Measurements from ENCODE around the gene LCLAT1.

The LCLAT1 gene

GRCh38 chr2:30677861-30678385 lies 230.9 kb downstream of the LCLAT1 start:
- no peaks in the 10 kb centered on the region for H3K9me3 Mint-ChIP-seq
- ATAC-seq = peak; percentile 14

GRCh38 chr2:30678410-30679137 lies 231.5 kb downstream of the LCLAT1 start:
- Mint-ChIP-seq H3K9me3 (no peaks in the 10 kb centered on the region), H3K4me3 (no peak overlapping the region), H3K4me1 (no peaks in the 10 kb centered on the region), H3K27ac (no peak overlapping the region), H3K36me3 (no peaks in the 10 kb centered on the region)
- ATAC-seq = no peak
- DNase-seq (ENCODE audit: low spot score in 2 of 2) = peak in 1 of 2 donors; percentile 37

More at GRCh38 chr2:30677861-30678385, 230.9 kb downstream of the LCLAT1 start:
- Mint-ChIP-seq H3K4me1 (no peaks in the 10 kb centered on the region), H3K36me3 (no peaks in the 10 kb centered on the region), H3K4me3 (no peak overlapping the region), H3K27ac (no peak overlapping the region)
- DNase-seq (ENCODE audit: low spot score in 2 of 2) = peak in 1 of 2 donors; percentile 38

- ATAC-seq = peak; percentile 77
Observed at GRCh38 chr2:30679426-30680088, 232.5 kb downstream of the LCLAT1 start.

GRCh38 chr2:30680121-30680520 lies 233.1 kb downstream of the LCLAT1 start:
- Mint-ChIP-seq H3K9me3 (no peaks in the 10 kb centered on the region), H3K27ac (no peak overlapping the region), H3K4me1 (no peaks in the 10 kb centered on the region), H3K4me3 (no peak overlapping the region), H3K36me3 (no peaks in the 10 kb centered on the region)
- DNase-seq (ENCODE audit: low spot score in 2 of 2) (no peak), ATAC-seq (no peak)

More at GRCh38 chr2:30679426-30680088, 232.5 kb downstream of the LCLAT1 start:
- H3K4me1 Mint-ChIP-seq = no peaks in the 10 kb centered on the region
- DNase-seq (ENCODE audit: low spot score in 2 of 2) = peak in 1 of 2 donors; percentile 43
- no peaks in the 10 kb centered on the region for H3K9me3 Mint-ChIP-seq
- H3K4me3 Mint-ChIP-seq = no peak overlapping the region
- no peaks in the 10 kb centered on the region for H3K36me3 Mint-ChIP-seq
- no peak overlapping the region for H3K27ac Mint-ChIP-seq

GRCh38 chr2:30681022-30681421 lies 234.0 kb downstream of the LCLAT1 start:
- no peak for DNase-seq (ENCODE audit: low spot score in 2 of 2)
- Mint-ChIP-seq H3K36me3 (no peaks in the 10 kb centered on the region), H3K9me3 (no peaks in the 10 kb centered on the region), H3K27ac (no peak overlapping the region), H3K4me1 (no peaks in the 10 kb centered on the region), H3K4me3 (no peak overlapping the region)
- no peak for ATAC-seq

- peak in 1 of 2 donors; percentile 39 for DNase-seq (ENCODE audit: low spot score in 2 of 2)
- H3K9me3 Mint-ChIP-seq = no peaks in the 10 kb centered on the region
- H3K36me3 Mint-ChIP-seq = no peaks in the 10 kb centered on the region
- no peak overlapping the region for H3K4me3 Mint-ChIP-seq
- no peaks in the 10 kb centered on the region for H3K4me1 Mint-ChIP-seq
- ATAC-seq = no peak
- no peak overlapping the region for H3K27ac Mint-ChIP-seq
Observed at GRCh38 chr2:30683236-30683956, 236.3 kb downstream of the LCLAT1 start.

- H3K4me3 Mint-ChIP-seq = no peak overlapping the region
- no peaks in the 10 kb centered on the region for H3K36me3 Mint-ChIP-seq
- no peak for ATAC-seq
- H3K27ac Mint-ChIP-seq = no peak overlapping the region
- H3K4me1 Mint-ChIP-seq = no peaks in the 10 kb centered on the region
- no peak for DNase-seq (ENCODE audit: low spot score in 2 of 2)
- no peaks in the 10 kb centered on the region for H3K9me3 Mint-ChIP-seq
Observed at GRCh38 chr2:30684026-30684425, 237.0 kb downstream of the LCLAT1 start.

- DNase-seq (ENCODE audit: low spot score in 2 of 2) (no peak), ATAC-seq (no peak)
- Mint-ChIP-seq H3K36me3 (no peaks in the 10 kb centered on the region), H3K4me1 (no peaks in the 10 kb centered on the region), H3K27ac (no peak overlapping the region), H3K4me3 (no peak overlapping the region), H3K9me3 (no peaks in the 10 kb centered on the region)
Observed at GRCh38 chr2:30684516-30684915, 237.5 kb downstream of the LCLAT1 start.

- H3K9me3 Mint-ChIP-seq = no peaks in the 10 kb centered on the region
- no peak overlapping the region for H3K4me3 Mint-ChIP-seq
- H3K36me3 Mint-ChIP-seq = no peaks in the 10 kb centered on the region
- H3K27ac Mint-ChIP-seq = no peak overlapping the region
- DNase-seq (ENCODE audit: low spot score in 2 of 2) (peak in 1 of 2 donors; percentile 33), ATAC-seq (no peak)
- no peaks in the 10 kb centered on the region for H3K4me1 Mint-ChIP-seq
Observed at GRCh38 chr2:30684996-30685395, 237.9 kb downstream of the LCLAT1 start.

GRCh38 chr2:30686000-30686399 lies 239.0 kb downstream of the LCLAT1 start:
- H3K9me3 Mint-ChIP-seq = no peaks in the 10 kb centered on the region
- ATAC-seq (no peak), DNase-seq (ENCODE audit: low spot score in 2 of 2) (peak in 1 of 2 donors; percentile 45)
- H3K36me3 Mint-ChIP-seq = no peaks in the 10 kb centered on the region
- H3K4me3 Mint-ChIP-seq = no peak overlapping the region
- no peak overlapping the region for H3K27ac Mint-ChIP-seq
- H3K4me1 Mint-ChIP-seq = no peaks in the 10 kb centered on the region

- DNase-seq (ENCODE audit: low spot score in 2 of 2) (peak in 1 of 2 donors; percentile 29), ATAC-seq (no peak)
- no peak overlapping the region for H3K4me3 Mint-ChIP-seq
- no peaks in the 10 kb centered on the region for H3K9me3 Mint-ChIP-seq
- no peaks in the 10 kb centered on the region for H3K36me3 Mint-ChIP-seq
- no peak overlapping the region for H3K27ac Mint-ChIP-seq
- no peaks in the 10 kb centered on the region for H3K4me1 Mint-ChIP-seq
Observed at GRCh38 chr2:30686669-30687068, 239.6 kb downstream of the LCLAT1 start.

GRCh38 chr2:30688956-30689401 lies 241.9 kb downstream of the LCLAT1 start:
- ATAC-seq (no peak), DNase-seq (ENCODE audit: low spot score in 2 of 2) (peak in 1 of 2 donors; percentile 29)
- no peaks in the 10 kb centered on the region for H3K4me1 Mint-ChIP-seq
- no peak overlapping the region for H3K4me3 Mint-ChIP-seq
- no peaks in the 10 kb centered on the region for H3K36me3 Mint-ChIP-seq
- no peaks in the 10 kb centered on the region for H3K9me3 Mint-ChIP-seq
- no peak overlapping the region for H3K27ac Mint-ChIP-seq

- H3K4me1 Mint-ChIP-seq = no peaks in the 10 kb centered on the region
- no peak for ATAC-seq
- H3K9me3 Mint-ChIP-seq = no peaks in the 10 kb centered on the region
- H3K4me3 Mint-ChIP-seq = no peak overlapping the region
- no peak overlapping the region for H3K27ac Mint-ChIP-seq
- no peaks in the 10 kb centered on the region for H3K36me3 Mint-ChIP-seq
- peak in 1 of 2 donors; percentile 36 for DNase-seq (ENCODE audit: low spot score in 2 of 2)
Observed at GRCh38 chr2:30689496-30690125, 242.6 kb downstream of the LCLAT1 start.

- no peak for ATAC-seq
- Mint-ChIP-seq H3K36me3 (no peaks in the 10 kb centered on the region), H3K27ac (no peak overlapping the region), H3K4me1 (no peaks in the 10 kb centered on the region), H3K4me3 (no peak overlapping the region), H3K9me3 (no peaks in the 10 kb centered on the region)
- peak in 1 of 2 donors; percentile 32 for DNase-seq (ENCODE audit: low spot score in 2 of 2)
Observed at GRCh38 chr2:30690126-30690561, 243.1 kb downstream of the LCLAT1 start.

All from stimulated activated effector memory CD8-positive, alpha-beta T cell treated with anti-CD3 and anti-CD28 coated beads, Interleukin-12 subunit alpha, Interleukin-12 subunit beta, amount 100 ng/mL, for 72 hours (primary cell).